HG03108 (cell line): ENCODE data around the gene PCED1A.
"Not testable (repeated sequence)": the region's sequence is repeated elsewhere in the genome, so short reads cannot be mapped to it uniquely, and the experiment has no call there.

Source experiments
- ATAC-seq: cut with Tn5 transposase; IDR thresholded peaks from one replicate; pipeline ENCODE4 v1.9.1; 2021; ENCODE audit warnings: moderate library complexity; ENCODE audit not compliant: unreplicated experiment

PCED1A gene

DNA sequence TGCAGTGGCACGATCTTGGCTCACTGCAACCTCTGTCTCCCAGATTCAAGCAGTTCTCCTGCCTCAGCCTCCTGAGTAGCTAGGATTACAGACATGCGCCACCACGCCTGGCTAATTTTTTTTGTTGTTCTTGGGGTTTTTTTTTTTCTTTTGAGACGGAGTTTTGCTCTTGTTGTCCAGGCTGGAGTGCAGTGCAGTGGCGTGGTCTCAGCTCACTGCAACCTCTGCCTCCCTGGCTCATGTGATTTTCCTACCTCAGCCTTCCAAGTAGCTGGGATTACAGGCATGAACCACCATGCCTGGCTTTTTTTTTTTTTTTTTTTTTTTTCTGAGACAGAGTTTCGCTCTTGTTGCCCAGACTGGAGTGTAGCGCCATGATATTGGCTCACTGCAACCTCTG, 9.2 kb downstream of the PCED1A start:
- not testable (repeated sequence) for ATAC-seq

DNA sequence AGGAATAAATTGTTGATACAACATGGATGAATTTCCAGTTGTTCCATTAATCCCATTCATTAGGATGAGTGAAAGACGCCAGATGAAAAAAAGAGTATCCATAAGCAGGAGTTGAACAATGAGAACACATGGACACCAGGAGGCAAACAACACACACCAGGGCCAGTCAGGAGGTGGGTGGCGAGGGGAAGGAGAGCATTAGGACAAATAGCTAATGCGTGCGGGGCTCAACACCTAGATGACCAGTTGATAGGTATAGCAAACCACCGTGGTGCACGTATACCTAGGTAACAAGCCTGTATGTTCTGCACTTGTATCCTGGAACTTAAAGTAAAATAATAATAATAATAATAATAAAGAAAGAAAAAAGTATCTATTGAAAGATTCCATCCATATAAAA, 11.1 kb downstream of the PCED1A start:
- ATAC-seq, result no peak

DNA sequence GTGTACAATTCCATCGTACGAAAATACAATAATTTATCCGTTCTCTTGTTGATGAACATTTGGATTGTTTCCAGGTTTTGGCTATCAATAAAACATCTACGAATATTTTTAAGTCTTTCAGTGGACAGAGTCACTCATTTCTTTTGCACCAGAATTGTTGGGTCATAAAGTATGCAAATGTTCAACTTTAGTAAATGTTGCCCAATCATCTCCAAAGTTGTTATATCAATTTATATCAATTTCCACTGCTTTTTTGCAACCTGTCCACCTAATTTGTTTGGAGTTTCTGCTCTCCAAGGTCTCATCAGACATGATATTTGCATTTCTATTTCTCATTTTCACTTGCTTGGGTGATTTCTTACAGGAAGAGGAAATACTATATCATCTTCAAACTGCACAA, 13.8 kb downstream of the PCED1A start:
- no peak for ATAC-seq

DNA sequence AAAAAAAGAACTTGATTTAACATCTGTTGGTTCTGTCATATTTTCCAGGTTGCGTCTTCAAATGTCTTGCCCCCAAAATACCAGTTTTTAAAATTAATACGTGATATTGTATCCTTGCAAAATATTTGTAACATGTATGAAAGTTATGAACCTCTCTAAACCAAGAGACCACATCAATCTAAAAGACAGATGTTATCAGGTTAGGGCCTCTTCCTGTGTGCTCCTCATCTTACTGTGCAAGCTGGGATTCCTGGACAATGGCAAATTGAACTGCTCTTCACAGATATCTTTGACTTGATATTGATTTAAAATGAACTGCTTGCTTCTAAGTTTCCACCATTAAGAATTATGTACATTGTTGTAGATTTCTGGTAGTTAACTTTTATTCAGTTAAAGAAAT, 14.7 kb downstream of the PCED1A start:
- no peak for ATAC-seq

DNA sequence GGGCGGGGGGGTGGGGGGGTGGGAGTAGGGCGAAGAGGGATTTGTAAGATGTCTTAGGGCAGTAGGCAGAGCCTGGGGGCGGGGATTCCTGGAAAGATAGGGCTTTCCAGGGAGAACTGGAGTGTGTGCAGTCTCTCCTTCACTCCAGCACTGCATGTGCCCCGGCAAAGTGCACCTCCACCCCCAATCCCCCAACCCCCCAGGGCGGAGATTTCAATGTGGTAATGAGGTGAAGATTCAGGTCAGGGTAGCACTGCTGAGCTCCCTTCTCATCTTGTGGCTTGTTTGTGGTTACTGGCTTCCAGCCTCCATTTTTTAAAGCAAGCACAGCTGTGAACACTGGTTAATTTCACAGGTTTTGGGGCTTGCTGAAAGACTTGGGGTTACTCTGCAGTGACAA, 18.4 kb downstream of the PCED1A start:
- no peak for ATAC-seq

DNA sequence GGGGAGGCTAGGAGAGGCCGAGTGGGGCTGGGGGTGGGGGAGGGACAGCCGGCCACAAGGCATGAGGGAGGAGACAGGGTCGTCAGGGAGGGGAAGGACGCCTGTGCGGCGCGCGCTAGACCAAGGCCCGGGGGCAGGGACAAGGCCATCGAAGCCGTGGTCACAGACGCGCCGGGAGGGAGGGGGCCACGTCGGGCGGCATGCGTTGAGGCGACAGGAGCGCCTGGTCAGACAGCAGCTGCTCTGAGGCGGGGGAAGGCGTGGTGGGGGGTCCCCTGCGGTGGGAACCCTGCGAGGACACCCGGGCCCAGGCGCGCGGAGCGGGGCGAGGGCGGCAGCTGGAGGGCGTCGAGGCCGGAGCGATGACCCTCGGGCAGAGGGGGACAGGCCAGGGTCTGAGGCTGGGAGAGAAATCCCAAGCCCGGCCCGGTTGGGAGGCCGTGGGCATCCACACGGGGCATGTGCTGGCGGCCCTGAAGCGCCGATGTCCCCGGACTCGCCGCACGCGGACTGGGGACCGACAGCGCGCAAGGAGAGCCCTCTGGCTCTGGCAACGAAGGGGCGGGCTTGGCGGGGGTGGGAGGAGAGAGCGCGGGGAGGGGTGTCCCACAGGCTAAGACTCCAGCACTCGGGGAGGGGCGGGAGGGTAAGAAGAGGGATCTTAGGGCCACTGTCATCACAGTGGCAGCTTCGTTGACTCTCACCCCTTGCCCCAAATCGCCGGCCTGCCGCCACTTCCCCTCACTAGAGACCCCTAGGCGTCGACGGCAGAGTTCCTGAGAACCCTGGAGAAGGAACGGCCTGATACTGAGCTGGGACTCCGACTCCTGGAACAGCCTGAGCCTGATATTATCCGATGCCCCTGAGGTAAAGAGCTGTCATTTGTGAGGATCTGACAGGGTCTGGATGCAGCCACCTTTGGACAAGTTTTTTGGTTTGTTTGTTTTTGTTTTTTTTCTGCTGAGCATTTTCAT, 19.3 kb downstream of the PCED1A start:
- no peak for ATAC-seq

DNA sequence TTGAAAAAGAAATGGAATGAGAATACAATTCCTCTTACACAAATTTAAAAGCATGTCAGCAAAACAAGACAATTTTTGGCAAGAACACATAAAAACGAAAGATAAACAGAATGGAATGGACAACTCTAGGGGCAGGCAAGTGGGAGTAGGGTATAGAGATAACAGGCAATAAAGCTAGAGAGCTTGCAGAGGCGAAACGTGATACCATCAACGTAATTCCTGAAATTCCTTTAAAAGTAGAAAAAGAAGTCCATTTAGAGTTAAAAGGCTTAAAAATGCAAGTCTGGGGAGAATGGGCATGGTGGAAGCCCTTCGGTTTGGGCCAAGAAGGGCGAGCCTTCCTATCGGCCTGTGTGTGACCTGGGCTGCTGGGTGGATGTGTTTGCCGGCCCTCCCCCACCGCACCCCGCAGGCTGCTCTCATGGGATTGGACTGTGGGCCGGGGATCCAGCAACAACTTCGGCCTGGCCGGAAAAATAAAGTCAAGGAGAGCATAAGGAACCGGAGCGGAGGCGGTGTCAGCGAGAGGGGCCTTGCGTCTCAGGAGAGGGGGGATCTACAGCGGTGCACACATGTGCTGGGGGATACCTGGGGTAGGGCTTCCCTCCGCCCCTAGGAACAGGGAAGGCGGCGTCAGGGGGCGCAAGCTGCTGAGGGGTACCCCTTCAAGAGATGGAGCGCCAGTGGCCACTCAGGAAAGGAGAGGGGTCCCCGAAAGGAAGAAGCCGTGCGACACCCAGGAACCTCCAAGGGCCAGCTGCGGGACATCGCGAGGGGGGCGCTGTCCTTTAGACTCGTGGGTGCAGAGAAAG, 20.2 kb downstream of the PCED1A start:
- ATAC-seq, result no peak

DNA sequence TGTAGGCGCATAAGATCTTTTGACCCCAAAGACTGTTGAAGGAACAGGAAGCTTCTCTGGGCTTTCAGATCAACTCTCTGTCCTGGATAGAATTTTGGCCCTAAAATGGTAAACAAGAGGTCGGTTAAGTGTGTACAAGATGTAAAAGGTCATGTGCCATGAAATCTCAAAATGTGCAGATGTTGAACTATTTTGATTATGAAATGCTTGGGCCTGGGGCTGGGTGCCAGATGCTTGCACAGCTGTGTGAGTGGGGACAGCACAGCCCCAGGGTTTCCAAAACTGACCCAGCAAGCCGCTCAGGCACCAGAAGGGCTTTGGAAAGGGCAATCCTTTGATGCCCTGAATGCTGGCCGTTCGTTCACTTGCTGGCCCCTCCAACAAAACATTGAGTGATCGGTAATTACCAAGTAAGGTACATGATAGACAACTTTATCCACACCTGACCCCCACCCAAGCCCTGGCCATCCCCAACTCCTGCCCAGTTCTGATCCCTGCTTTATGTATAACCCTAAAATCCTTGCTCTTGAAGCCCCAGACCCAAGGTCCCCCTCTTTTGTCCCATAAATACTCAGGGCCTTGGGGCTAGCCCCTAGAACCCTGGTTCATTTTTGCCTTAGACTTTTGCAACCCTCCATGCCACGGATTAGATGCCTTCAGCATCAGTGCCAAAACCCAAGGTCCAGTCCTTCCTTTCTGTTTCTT, 22.4 kb downstream of the PCED1A start:
- no peak for ATAC-seq

DNA sequence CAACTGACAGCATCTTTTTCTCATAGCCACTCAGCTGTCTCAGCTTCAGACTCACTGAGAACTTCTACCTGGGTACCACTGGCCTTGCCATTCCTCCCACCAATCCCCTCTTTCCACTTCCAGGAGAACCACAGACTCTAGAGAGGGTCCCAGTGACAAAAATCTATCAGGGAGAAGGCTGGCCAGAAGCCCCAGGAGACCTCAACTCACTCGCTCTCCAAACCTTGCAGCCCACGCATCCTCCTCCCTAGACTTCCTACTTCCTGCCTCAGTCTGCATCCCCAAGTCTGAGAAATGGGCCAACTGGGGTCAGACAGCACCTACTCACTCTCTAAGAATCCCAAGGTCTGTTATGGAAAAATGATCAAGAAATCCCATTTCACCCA, 23.1 kb downstream of the PCED1A start:
- no peak for ATAC-seq

DNA sequence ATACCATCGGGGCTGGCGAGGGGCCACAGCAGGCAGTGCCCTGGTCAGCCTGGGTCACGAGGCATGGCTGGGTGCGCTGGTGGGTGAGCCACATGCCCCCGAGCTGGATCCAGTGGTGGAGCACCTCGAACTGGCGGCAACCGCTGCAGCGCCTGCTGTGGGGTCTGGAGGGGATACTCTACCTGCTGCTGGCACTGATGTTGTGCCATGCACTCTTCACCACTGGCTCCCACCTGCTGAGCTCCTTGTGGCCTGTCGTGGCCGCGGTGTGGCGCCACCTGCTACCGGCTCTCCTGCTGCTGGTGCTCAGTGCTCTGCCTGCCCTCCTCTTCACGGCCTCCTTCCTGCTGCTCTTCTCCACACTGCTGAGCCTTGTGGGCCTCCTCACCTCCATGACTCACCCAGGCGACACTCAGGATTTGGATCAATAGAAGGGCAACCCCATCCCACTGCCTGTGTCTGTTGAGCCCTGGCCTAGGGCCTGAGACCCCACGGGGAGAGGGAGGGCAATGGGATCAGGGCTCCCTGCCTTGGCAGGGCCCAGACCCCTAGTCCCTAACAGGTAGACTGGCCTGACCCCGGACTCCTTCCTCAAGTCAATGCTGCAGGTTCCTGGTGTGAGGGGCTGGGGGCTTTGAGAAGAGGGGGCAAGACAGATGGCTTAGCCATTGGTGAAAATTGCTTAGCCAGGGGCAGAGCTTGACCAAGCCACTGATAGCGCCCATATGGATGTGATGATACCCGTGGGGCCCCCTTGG, 23.7 kb downstream of the PCED1A start:
- ATAC-seq, result no peak

DNA sequence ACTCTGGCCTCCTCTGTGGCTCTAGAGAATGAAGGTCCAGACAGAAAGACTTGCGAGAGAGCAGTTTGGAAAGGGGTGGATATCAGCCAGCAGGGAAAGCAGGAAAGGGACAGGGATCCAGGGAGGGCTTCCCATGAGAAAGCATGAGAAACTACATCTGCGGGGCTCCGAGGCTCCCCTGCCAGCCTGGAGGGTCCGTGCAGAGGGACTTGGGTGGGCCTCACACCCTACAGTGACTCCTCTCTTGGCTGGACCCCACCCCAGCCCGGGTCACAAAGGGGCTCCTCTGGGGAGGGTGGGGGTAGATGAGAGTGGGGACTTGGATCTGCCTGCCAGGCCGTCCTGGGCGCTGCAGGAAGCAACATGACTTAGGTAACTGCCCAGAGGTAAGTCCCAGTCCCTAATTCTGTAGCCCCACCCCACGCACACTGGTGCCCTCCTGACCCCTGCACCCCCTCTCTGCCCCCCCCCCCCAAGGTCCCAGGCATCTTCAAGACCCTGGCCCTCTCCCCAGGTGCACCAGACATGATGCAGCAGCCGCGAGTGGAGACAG, 24.3 kb downstream of the PCED1A start, which contains the start of gene TMEM239:
TMEM239 (plus strand) TSS at position 335 of the 553 bp plus-strand sequence; CDS start at position 526, 191 bp downstream.
- no peak for ATAC-seq

DNA sequence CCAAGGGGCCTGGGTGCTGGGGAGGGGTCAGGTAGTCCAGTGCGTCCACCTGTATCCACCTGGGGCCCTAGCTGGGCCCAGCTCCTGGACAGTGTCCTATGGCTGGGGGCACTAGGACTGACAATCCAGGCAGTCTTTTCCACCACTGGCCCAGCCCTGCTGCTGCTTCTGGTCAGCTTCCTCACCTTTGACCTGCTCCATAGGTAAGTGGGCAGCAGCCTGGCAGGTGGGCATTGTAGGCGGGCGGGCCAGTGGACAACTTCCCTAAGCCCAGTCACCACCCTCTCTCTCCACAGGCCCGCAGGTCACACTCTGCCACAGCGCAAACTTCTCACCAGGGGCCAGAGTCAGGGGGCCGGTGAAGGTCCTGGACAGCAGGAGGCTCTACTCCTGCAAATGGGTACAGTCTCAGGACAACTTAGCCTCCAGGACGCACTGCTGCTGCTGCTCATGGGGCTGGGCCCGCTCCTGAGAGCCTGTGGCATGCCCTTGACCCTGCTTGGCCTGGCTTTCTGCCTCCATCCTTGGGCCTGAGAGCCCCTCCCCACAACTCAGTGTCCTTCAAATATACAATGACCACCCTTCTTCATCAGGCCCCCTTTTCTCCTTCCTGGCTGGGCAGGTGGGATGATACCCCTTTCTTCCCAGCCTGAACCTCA, 25.1 kb downstream of the PCED1A start:
- ATAC-seq, result no peak

DNA sequence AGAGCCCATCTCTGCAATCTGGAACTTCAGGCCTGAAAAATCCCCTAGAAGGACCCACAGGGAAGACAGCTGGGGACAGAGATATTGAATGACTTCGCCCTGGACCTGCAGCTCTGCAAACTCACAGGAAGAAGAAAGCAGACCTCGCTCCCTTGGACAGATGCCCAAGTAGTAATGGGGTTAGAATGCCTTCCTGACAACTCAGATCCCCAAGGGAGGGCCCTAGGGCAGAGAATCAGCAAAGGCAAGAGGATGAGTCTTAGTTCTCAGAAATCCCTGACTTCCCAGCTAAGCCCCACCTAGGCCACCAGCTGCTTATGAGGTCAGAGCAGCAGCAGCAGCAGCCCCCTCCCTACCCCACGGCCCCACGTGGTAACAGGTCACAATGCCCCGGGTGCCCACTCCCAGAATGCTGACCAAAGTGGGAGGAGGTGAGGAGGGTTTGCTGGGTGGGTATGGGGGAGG, 25.8 kb downstream of the PCED1A start, which contains the start of gene C20orf141:
C20orf141 (plus strand) TSS at position 401 of the 465 bp plus-strand sequence. CDS start 198 bp downstream, outside the sequence.
- no peak for ATAC-seq

DNA sequence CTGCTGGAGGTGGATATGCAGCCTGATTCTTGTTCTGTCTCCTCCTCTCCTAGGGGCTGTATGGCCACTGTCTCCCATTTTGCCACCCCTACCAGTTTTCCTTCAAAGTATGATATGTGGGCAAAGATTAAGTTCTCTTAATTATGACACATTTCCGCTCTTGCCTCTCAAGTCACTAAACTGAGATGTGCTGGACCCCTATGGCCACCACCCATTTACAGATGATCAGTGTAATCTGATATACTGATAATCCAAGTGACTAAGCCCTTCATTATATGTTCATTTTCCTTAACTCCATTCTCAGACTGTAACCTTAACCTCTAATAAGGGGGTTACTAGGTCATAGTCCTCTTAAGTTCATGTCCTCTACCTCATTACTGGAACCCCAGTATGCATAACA, 26.4 kb downstream of the PCED1A start:
- ATAC-seq, result no peak

DNA sequence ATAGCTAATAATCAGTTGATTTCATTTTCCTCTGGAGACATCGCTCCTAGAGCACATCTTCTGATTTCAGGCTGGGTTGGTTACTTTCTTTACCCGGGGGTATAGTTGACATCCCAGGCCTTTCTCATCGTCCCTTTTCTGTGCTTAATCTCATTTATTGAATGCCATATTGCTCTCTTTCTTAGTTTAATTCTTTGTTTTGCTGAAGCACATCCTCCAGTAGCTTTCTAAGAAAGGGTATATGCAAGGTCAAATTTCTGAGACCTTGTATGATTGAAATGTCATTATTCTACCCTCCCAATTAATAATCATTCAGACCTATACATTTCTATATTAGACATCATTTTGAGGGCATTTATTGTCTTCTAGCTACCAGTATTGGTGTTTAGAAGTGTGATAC, 28.3 kb downstream of the PCED1A start:
- ATAC-seq, result no peak

DNA sequence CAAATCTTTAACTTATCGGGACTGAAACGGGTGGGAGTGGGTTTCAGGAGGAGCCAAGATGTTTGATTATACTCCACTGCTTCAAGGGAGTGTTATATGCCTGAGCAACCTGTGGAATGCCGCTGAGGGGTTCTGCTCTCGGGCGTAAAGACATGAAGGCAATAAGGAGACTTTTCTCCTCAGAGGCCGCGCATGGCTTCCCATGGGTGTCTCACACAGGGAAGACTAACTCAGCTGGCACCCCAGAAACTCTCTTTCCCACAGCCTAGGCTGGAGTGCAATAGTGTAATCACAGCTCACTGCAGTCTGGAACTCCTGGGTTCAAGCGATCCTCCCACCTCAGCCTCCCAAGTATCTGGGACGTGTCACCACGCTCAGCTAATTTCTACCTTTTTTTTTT, 30.8 kb downstream of the PCED1A start:
- ATAC-seq, result no peak

DNA sequence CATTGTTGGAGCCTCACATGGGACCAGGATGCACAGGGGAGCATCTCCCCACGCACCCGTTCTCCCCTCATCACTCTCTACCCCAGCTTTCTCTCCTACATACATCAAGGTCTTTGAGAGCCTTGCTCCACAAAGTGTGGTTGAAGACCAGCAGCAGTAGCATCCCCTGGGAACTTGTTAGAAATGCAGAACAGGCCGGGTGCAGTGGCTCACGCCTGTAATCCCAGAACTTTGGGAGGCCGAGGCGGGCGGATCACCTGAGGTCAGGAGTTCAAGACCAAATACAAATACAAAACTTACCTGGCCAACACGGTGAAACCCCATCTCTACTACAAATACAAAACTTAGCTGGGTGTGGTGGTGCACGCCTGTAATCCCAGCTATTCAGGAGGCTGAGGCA, 32.5 kb downstream of the PCED1A start:
- ATAC-seq, result not testable (repeated sequence)

DNA sequence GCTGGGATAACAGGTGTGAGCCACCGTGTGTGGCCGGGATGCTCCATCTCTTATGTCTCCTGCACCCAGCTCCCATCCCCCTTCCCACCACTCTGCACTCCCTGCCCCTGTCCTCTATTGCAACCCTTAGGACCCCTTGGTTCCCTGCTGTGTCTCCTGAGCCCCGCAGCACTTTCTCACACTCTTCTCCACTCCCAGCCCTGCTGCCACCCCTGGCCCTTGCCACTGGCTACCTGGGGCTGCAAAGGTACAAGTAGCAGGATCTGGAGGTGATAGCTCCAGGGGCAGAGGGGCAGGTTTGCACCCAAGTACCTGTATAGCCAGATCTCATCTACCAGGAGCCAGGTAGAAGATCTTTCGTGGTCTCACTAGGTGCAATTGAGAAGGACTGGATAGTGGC, 33.4 kb downstream of the PCED1A start:
- ATAC-seq, result no peak

DNA sequence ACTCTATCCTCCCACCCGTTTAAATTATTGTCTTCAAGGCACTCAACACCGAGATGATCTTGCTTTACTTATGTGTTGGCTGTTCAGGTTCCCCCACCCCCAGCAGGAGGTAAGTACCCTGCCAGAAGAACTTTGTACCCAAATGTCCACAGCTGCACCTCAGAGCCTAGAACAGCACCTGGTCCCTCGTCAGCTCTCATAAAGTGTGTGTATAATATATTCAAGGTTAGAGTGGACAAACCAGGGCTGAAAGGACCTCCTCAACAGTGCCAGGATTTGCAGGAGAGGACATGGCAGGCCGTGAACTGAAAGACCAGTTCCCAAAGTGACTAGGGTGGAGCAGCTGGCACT, 34.1 kb downstream of the PCED1A start:
- ATAC-seq, result no peak
